ENCODE data around the gene TMCO4.

TMCO4 gene

DNA sequence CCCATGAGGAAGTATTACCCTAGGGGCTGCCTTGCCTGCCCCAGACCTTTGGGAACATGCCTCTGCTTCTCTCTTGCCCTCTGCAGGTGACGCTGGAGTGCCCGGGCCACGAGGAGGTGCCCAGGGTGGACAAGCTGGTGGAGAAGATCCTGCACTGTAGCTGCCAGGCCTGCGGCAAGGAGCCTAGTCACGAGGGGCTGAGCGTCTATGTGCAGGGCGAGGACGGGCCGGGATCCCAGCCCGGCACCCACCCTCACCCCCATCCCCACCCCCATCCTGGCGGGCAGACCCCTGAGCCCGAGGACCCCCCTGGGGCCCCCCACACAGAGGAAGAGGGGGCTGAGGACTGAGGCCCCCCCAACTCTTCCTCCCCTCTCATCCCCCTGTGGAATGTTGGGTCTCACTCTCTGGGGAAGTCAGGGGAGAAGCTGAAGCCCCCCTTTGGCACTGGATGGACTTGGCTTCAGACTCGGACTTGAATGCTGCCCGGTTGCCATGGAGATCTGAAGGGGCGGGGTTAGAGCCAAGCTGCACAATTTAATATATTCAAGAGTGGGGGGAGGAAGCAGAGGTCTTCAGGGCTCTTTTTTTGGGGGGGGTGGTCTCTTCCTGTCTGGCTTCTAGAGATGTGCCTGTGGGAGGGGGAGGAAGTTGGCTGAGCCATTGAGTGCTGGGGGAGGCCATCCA lies 142.8 kb downstream of the TMCO4 start:
- TF ChIP-seq SIN3A (IDR thresholded peaks at IDR 0.05; ENCODE audit: borderline replicate concordance, insufficient read depth, low read length) (no peak), TAF1 (IDR thresholded peaks at IDR 0.05; ENCODE audit: borderline replicate concordance, insufficient read depth, low read length) (no peak), POLR2AphosphoS5 (IDR thresholded peaks at IDR 0.05; ENCODE audit: low read depth, low read length) (no peak), FOXP2 (optimal IDR thresholded peaks at IDR 0.05; ENCODE audit: borderline replicate concordance, extremely low read depth, extremely low read length, insufficient read depth) (no peak)
- TF ChIP-seq, protein P1, sequence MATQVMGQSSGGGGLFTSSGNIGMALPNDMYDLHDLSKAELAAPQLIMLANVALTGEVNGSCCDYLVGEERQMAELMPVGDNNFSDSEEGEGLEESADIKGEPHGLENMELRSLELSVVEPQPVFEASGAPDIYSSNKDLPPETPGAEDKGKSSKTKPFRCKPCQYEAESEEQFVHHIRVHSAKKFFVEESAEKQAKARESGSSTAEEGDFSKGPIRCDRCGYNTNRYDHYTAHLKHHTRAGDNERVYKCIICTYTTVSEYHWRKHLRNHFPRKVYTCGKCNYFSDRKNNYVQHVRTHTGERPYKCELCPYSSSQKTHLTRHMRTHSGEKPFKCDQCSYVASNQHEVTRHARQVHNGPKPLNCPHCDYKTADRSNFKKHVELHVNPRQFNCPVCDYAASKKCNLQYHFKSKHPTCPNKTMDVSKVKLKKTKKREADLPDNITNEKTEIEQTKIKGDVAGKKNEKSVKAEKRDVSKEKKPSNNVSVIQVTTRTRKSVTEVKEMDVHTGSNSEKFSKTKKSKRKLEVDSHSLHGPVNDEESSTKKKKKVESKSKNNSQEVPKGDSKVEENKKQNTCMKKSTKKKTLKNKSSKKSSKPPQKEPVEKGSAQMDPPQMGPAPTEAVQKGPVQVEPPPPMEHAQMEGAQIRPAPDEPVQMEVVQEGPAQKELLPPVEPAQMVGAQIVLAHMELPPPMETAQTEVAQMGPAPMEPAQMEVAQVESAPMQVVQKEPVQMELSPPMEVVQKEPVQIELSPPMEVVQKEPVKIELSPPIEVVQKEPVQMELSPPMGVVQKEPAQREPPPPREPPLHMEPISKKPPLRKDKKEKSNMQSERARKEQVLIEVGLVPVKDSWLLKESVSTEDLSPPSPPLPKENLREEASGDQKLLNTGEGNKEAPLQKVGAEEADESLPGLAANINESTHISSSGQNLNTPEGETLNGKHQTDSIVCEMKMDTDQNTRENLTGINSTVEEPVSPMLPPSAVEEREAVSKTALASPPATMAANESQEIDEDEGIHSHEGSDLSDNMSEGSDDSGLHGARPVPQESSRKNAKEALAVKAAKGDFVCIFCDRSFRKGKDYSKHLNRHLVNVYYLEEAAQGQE (IDR thresholded peaks at IDR 0.05; ENCODE audit: insufficient read depth in 1 of 2, low read depth in 2 of 2, low read length in 2 of 2), result no peak

DNA sequence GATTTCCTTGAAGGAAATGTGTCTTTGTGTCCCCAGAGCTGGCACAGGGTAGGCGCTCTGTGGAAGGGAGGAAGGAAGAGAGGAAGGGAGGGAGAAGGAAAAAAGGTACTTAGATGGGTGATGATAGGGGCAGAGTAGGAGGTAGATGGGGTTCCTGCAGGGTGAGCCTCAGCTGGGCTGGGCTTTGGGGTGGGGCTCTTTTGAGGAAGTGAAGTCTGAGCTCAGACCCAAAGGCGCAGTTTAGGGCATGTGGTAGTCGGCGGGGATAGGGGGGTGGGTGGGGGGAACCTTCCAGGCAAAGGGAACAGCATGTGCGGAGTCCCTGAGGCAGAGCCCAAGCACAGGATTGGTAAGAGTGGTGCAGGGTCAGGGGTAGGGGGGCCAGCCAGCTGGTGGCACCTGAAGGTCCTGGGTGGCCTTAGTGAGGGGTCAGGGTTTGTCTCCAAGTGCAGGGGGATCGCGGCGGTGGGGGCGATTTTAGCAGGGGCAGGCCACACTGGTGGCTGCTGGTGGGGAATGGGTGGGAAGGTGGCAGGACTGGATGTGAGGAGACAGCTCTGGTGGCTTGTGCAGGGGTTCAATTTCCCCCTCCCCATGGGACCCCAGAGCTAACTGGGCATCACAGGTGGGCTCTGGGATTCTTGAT lies 143.5 kb downstream of the TMCO4 start:
- TF ChIP-seq TAF1 (IDR thresholded peaks at IDR 0.05; ENCODE audit: borderline replicate concordance, insufficient read depth, low read length) (no peak), SIN3A (IDR thresholded peaks at IDR 0.05; ENCODE audit: borderline replicate concordance, insufficient read depth, low read length) (no peak), POLR2AphosphoS5 (IDR thresholded peaks at IDR 0.05; ENCODE audit: low read depth, low read length) (no peak), FOXP2 (optimal IDR thresholded peaks at IDR 0.05; ENCODE audit: borderline replicate concordance, extremely low read depth, extremely low read length, insufficient read depth) (no peak)
- TF ChIP-seq, protein P1 (IDR thresholded peaks at IDR 0.05; ENCODE audit: insufficient read depth in 1 of 2, low read depth in 2 of 2, low read length in 2 of 2), result no peak

DNA sequence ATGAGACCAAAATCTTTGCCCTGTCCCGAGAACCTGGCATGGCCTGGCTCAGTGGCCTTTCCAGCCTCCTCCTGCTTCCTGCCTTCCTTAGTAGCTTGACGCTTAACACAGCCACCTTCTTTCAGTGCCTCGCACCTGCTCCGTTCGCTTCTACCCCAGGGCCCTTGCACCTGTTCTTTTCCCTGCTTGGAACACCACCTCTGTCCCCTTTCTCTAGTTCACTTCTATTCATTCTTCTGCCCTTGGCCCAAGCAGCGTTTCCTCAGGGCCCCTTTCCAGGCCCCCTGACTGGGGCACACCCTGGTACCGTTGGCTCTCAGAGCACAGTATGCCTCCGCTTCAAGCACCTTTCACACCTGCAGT lies 144.0 kb downstream of the TMCO4 start:
- TF ChIP-seq FOXP2 (optimal IDR thresholded peaks at IDR 0.05; ENCODE audit: borderline replicate concordance, extremely low read depth, extremely low read length, insufficient read depth), result no peak
- TF ChIP-seq POLR2AphosphoS5 (IDR thresholded peaks at IDR 0.05; ENCODE audit: low read depth, low read length), result no peak
- TF ChIP-seq TAF1 (IDR thresholded peaks at IDR 0.05; ENCODE audit: borderline replicate concordance, insufficient read depth, low read length), result no peak
- TF ChIP-seq, protein P1 (IDR thresholded peaks at IDR 0.05; ENCODE audit: insufficient read depth in 1 of 2, low read depth in 2 of 2, low read length in 2 of 2), result no peak
- no peak for TF ChIP-seq SIN3A (IDR thresholded peaks at IDR 0.05; ENCODE audit: borderline replicate concordance, insufficient read depth, low read length)

DNA sequence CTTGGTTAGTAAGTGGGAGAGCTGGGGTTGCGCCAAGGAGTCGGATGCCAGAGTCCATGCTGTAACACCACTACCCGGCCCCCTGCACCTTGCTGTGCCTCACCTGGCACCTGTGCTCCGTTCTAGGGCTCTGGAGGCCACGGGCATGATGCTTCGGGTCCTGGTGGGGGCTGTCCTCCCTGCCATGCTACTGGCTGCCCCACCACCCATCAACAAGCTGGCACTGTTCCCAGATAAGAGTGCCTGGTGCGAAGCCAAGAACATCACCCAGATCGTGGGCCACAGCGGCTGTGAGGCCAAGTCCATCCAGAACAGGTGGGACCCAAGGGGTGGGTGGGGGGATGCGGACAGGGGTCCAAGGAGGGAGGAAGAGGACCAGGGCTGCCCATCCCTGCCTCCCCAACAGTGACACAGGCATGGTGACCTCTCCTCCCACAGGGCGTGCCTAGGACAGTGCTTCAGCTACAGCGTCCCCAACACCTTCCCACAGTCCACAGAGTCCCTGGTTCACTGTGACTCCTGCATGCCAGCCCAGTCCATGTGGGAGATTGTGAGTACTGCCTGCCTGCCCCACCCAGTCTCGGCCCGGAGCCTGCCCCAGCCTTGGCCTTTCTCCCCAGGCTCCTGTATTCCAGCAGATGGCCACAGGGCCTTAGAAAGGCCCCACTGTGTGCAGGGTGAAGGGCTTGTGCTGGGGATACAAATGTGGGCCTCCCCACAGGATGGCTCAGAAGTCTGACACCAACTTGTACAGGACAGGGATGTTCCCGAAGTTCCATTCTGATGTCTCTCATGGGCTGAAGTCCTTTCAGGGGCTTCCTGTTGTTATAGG lies 144.6 kb downstream of the TMCO4 start:
- no peak for TF ChIP-seq FOXP2 (optimal IDR thresholded peaks at IDR 0.05; ENCODE audit: borderline replicate concordance, extremely low read depth, extremely low read length, insufficient read depth)
- TF ChIP-seq TAF1 (IDR thresholded peaks at IDR 0.05; ENCODE audit: borderline replicate concordance, insufficient read depth, low read length), result no peak
- no peak for TF ChIP-seq SIN3A (IDR thresholded peaks at IDR 0.05; ENCODE audit: borderline replicate concordance, insufficient read depth, low read length)
- TF ChIP-seq, protein P1 (IDR thresholded peaks at IDR 0.05; ENCODE audit: insufficient read depth in 1 of 2, low read depth in 2 of 2, low read length in 2 of 2), result no peak
- no peak for TF ChIP-seq POLR2AphosphoS5 (IDR thresholded peaks at IDR 0.05; ENCODE audit: low read depth, low read length)

Measured in PFSK-1 (cell line).